ENCODE results near the gene IFT88. TPM values are rescaled to one million over a fixed set of nuclear protein-coding genes. Genes with fewer than 3 reads are reported as not detected.

Gene IFT88
- total and polyA plus RNA-seq, 2 of the 4 experiments (the other 2 are of a cell fraction): 5.5 to 8.6 TPM

- ATAC-seq (ENCODE audit: low read depth) (no peak), DNase-seq (no peak)
- Histone ChIP-seq H2BK15ac (ENCODE audit: low read depth, low read length) (no peak overlapping the region), H2AK9ac (replicated peaks; ENCODE audit: low read depth, low read length, poor library complexity) (no peak overlapping the region), H4K91ac (ENCODE audit: insufficient read depth, low read depth, low read length) (no peak overlapping the region), H3K18ac (ENCODE audit: low read depth, low read length) (no peak overlapping the region), H3K4me2 (ENCODE audit: low read depth, low read length) (no peak overlapping the region), H3K27ac (ENCODE audit: insufficient read depth, low read length) (no peak overlapping the region), H3K23ac (ENCODE audit: low read depth, low read length) (no peak overlapping the region), H2BK120ac (ENCODE audit: low read depth, low read length) (no peak overlapping the region), H3K9ac (ENCODE audit: low read depth, low read length) (no peak overlapping the region), H4K8ac (ENCODE audit: low read depth in 2 of 2, low read length in 2 of 2) (no peak overlapping the region), H2BK20ac (ENCODE audit: low read depth, low read length) (no peak overlapping the region), H3K56ac (ENCODE audit: extremely low read depth, insufficient read depth, low read length) (no peak overlapping the region), H2AFZ (replicated peaks; ENCODE audit: low read length, poor library complexity) (no peak overlapping the region), H3K14ac (replicated peaks; ENCODE audit: low read depth, low read length) (no peak overlapping the region), H3K36me3 (ENCODE audit: control insufficient read depth, insufficient read depth, low read length) (no peaks in the 10 kb centered on the region), H2BK5ac (ENCODE audit: low read depth, low read length, poor library complexity, severe bottlenecking) (no peak overlapping the region), H3K27me3 (ENCODE audit: control insufficient read depth, insufficient read depth, low read length) (no peaks in the 10 kb centered on the region), H3K79me1 (ENCODE audit: low read depth in 1 of 2, low read length in 2 of 2) (peaks cover 6 to 26% of the 10 kb centered on the region in 2 experiments; a peak in 3 of 4 replicates), H3K9me1 (ENCODE audit: insufficient read depth, low read length) (no peaks in the 10 kb centered on the region; the same call in 1 of the 2 replicates), H4K5ac (ENCODE audit: low read depth, low read length) (no peak overlapping the region), H3K4me3 (ENCODE audit: insufficient read depth, low read depth, low read length) (no peak overlapping the region), H3K4me1 (ENCODE audit: control insufficient read depth, insufficient read depth, low read length) (no peaks in the 10 kb centered on the region), H3K4ac (ENCODE audit: low read depth, low read length) (no peak overlapping the region), H4K20me1 (ENCODE audit: insufficient read depth, low read length) (no peaks in the 10 kb centered on the region), H2AK5ac (ENCODE audit: low read depth, low read length) (no peak overlapping the region), H3K9me3 (ENCODE audit: control insufficient read depth, insufficient read depth, low read length) (no peaks in the 10 kb centered on the region)
- ChIA-PET CTCF (no interaction called here), POLR2A (ENCODE audit: unreplicated experiment) (no interaction called here)
- in situ Hi-C loops (cut with MboI; ENCODE audit: low sequenced_read_pairs) (no loop called here), dilution Hi-C loops (cut with HindIII; ENCODE audit: low sequenced_read_pairs, unreplicated experiment) (no loop called here), intact Hi-C loops (cut with micrococcal nuclease) (no loop called here)
- BruUV-seq (replicated peaks): no TSS peak
- no peak for TF ChIP-seq RAD21 (IDR thresholded peaks at IDR 0.05; ENCODE audit: low read length)
- no peak for TF ChIP-seq RCOR1 (IDR thresholded peaks at IDR 0.05; ENCODE audit: insufficient replicate concordance, low read length)
- no peak for TF ChIP-seq SMC3 (IDR thresholded peaks at IDR 0.05; ENCODE audit: low read depth, low read length)
- no peak for TF ChIP-seq NFE2L2 (IDR thresholded peaks at IDR 0.05; ENCODE audit: low read depth, low read length)
- no peak for TF ChIP-seq CTCF (conservative IDR thresholded peaks at IDR 0.05; ENCODE audit: low read depth, low read length)
- TF ChIP-seq POLR2A (IDR thresholded peaks at IDR 0.05; ENCODE audit: low read depth, low read length): no peak
- no peak for TF ChIP-seq CHD1 (IDR thresholded peaks at IDR 0.05; ENCODE audit: low read depth, low read length)
- no peak for TF ChIP-seq ELK1 (IDR thresholded peaks at IDR 0.05; ENCODE audit: borderline replicate concordance, low read depth, low read length)
- no peak for TF ChIP-seq USF2 (IDR thresholded peaks at IDR 0.05; ENCODE audit: low read depth, low read length)
- TF ChIP-seq MXI1 (IDR thresholded peaks at IDR 0.05; ENCODE audit: borderline replicate concordance, low read depth, low read length): no peak
- no peak for TF ChIP-seq CEBPB (IDR thresholded peaks at IDR 0.05; ENCODE audit: low read depth, low read length)
- no peak for TF ChIP-seq MAZ (IDR thresholded peaks at IDR 0.05; ENCODE audit: borderline replicate concordance, low read depth, low read length)
- TF ChIP-seq RFX5 (IDR thresholded peaks at IDR 0.05; ENCODE audit: low read depth, low read length): no peak
- TF ChIP-seq BHLHE40 (IDR thresholded peaks at IDR 0.05; ENCODE audit: low read depth, low read length): no peak
- no peak for TF ChIP-seq MAFK (IDR thresholded peaks at IDR 0.05; ENCODE audit: low read depth, low read length)
- TF ChIP-seq FOS (IDR thresholded peaks at IDR 0.05; ENCODE audit: low read depth, low read length): no peak
- WGBS, 2 experiments (ENCODE audit: extremely low coverage in 2 of 2, insufficient read length in 1 of 2): 92% methylated on average over 2 of the region's 4 CpGs; no CpG with 5 or more reads in 1 of the 2 experiments
These were observed 6.2 kb downstream of the IFT88 start for GRCh38 chr13:20573186-20573585.

All from IMR-90 (cell line).